ENCODE results near the gene CDC34.

DNA sequence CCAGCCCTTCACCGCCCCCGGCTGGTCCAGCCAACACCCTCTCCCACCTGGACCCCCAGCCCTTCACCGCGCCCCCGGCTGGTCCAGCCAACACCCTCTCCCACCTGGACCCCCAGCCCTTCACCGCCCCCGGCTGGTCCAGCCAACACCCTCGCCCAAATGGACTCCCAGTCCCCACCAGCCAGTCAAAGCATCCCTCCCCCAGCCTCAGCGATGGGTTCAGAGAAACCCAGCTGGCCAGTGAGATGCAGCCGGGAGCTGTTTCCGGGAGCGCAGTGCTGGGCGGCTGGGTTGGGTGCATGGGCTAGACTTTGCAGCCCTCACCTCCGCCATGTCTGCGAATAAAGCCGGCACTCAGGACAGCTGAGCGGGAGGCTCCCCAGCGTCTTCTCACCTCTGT is 6.5 kb upstream of the CDC34 start:
- no peak for TF ChIP-seq CAMTA2 (CRISPR knock-in tag; conservative IDR thresholded peaks at IDR 0.05)
- TF ChIP-seq YY1 (IDR thresholded peaks at IDR 0.05; ENCODE audit: borderline replicate concordance in 1 of 3, control insufficient read depth in 1 of 3, extremely low read depth in 1 of 3, insufficient read depth in 3 of 3, insufficient read length in 1 of 3, insufficient replicate concordance in 2 of 3, low read depth in 1 of 3, low read length in 2 of 3): no peak
- no peak for TF ChIP-seq ZNF311 (CRISPR knock-in tag; IDR thresholded peaks at IDR 0.05)
- TF ChIP-seq, protein P1, sequence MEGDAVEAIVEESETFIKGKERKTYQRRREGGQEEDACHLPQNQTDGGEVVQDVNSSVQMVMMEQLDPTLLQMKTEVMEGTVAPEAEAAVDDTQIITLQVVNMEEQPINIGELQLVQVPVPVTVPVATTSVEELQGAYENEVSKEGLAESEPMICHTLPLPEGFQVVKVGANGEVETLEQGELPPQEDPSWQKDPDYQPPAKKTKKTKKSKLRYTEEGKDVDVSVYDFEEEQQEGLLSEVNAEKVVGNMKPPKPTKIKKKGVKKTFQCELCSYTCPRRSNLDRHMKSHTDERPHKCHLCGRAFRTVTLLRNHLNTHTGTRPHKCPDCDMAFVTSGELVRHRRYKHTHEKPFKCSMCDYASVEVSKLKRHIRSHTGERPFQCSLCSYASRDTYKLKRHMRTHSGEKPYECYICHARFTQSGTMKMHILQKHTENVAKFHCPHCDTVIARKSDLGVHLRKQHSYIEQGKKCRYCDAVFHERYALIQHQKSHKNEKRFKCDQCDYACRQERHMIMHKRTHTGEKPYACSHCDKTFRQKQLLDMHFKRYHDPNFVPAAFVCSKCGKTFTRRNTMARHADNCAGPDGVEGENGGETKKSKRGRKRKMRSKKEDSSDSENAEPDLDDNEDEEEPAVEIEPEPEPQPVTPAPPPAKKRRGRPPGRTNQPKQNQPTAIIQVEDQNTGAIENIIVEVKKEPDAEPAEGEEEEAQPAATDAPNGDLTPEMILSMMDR (IDR thresholded peaks at IDR 0.05 in 2 of 3, conservative IDR thresholded peaks at IDR 0.05 in 1 of 3; ENCODE audit: insufficient read depth in 2 of 3, low read depth in 1 of 3, low read length in 3 of 3): no peak
- TF ChIP-seq MXI1 (IDR thresholded peaks at IDR 0.05; ENCODE audit: low read depth, low read length): no peak
- TF ChIP-seq POLR2A (conservative IDR thresholded peaks at IDR 0.05): no peak

Data from K562 (cell line).